Esophagus squamous epithelium (tissue), 5 donors: ENCODE measurements around the gene METAP1. TPM values are rescaled to one million over a fixed set of nuclear protein-coding genes. Genes with fewer than 3 reads are reported as not detected.
A peak's percentile ranks its signal among the peaks of the same experiment; 100 is the strongest.
"Not testable (repeated sequence)": the region's sequence is repeated elsewhere in the genome, so short reads cannot be mapped to it uniquely, and the experiment has no call there.

ENCODE experiments used
- DNase-seq: peaks from one replicate; lab custom pipeline; 2025; lab: John Stamatoyannopoulos, UW
- H3K27ac ChIP-seq, 4 donors: fragments of 200-600 bp; sonication (generic); one replicate each; pipeline ENCODE4 v1.5.1; 2016 to 2019; ENCODE audit warnings: mild to moderate bottlenecking in 1 of 4
- H3K27me3 ChIP-seq, 4 donors: fragments of 200-600 bp; sonication (generic); 1 replicate in 3 of 4; 2 replicates in 1 of 4; pipeline versions ENCODE4 v1.5.1 to v1.6.0; 2017 to 2021; ENCODE audit warnings: antibody characterized with exemption in 1 of 4
- H3K36me3 ChIP-seq, 3 donors: fragments of 200-600 bp; sonication (generic); one replicate each; pipeline ENCODE4 v1.5.1; 2016 to 2019
- H3K4me1 ChIP-seq, 3 donors: fragments of 200-600 bp; sonication (generic); one replicate each; pipeline ENCODE4 v1.5.1; 2017 to 2019
- H3K4me3 ChIP-seq, 4 donors: fragments of 200-600 bp; sonication (generic); 1 replicate in 3 of 4; 2 replicates in 1 of 4; pipeline ENCODE4 v1.5.1; 2016 to 2019; ENCODE audit warnings: mild to moderate bottlenecking in 2 of 4, moderate library complexity in 1 of 4
- H3K9me3 ChIP-seq, 3 donors: fragments of 200-600 bp; sonication (generic); one replicate each; pipeline ENCODE4 v1.5.1; 2016 to 2019
- POLR2A ChIP-seq, 4 donors: fragments of 450-650 bp; IDR thresholded peaks; one replicate each; pipeline ENCODE4 v1.6.1; 2017; ENCODE audit warnings: antibody characterized with exemption in 4 of 4, mild to moderate bottlenecking in 4 of 4, moderate library complexity in 3 of 4
- WGBS, 2 donors: methylation state at CpG; one replicate each; pipeline ENCODE4 v1.1.5; 2018; 5-methylcytosine and 5-hydroxymethylcytosine counted together
- intact Hi-C: fragments of 100-400 bp; cut with DNase I; formaldehyde crosslinking; loops from one replicate; pipeline ENCODE4 v1.15.0; 2022
- total RNA-seq, 4 donors: library from RNA; depleted of rRNA; stranded (reverse); fragments of >200 nt; gene quantifications; one replicate each; pipeline ENCODE4 v1.1.0, GENCODE V29; 2016
- TF ChIP-seq, protein P1 (sequence below), 6 experiments: fragments of 450-650 bp in 4 of 6; fragments of 200-600 bp in 2 of 6; sonication (generic) in 2 of 6; IDR thresholded peaks; one replicate each; pipeline ENCODE4 v1.5.1; 2016 to 2019; ENCODE audit warnings: antibody characterized with exemption in 6 of 6, mild to moderate bottlenecking in 4 of 6, moderate library complexity in 4 of 6
- donor health status: DM: yes; HTN: yes; CAD: no.

Gene METAP1
- total RNA-seq, 4 donors from 2014 or later = 48.5 to 81.6 (median 72.1) TPM

DNA sequence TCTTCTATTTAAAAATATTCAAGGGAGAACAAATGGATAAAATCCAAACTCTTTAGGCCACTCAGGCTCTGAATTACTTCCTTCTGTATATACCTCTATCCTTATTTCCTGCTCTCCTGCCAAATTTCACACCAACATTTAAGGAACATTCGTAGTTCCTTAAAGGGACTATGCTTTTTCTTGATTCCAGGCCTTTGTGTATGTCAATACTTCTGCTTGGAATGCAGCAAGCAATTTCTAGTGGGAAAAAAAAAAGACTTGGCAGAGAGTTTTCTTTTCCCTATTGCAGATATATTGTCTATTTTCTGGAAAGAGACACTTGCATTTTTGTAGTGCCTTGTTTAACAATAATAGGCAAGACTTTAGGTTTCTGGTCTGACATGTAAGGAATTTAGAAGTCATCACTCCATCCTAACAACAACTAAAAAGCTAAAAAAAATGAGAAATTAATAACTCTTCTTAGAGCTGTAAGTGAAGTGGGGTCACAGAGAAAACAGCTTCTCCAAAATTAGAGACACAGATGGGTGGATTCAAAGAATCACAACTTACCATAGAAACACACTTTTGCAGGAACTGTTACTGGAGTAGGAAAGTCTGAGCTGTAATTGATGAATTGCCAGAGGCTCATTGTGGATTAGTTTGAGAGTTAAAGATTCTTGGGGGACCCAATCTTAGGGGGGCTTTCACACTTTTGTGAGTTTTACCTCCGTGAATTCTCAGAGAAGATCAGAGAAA lies 95.1 kb downstream of the METAP1 start:
- peak overlapping the region; percentile 52 to 88 (median 80) for H3K4me3 ChIP-seq
- H3K27ac ChIP-seq = peak overlapping the region; percentile 78 to 98 (median 93)
- no peak for DNase-seq
- H3K36me3 ChIP-seq = peaks cover 0 to 1% (median 0%) of the 10 kb centered on the region in 3 donors
- 33 to 39% methylated on average over 2 of the region's 2 CpGs for WGBS, 2 donors
- H3K9me3 ChIP-seq = no peaks in the 10 kb centered on the region
- TF ChIP-seq, protein P1, sequence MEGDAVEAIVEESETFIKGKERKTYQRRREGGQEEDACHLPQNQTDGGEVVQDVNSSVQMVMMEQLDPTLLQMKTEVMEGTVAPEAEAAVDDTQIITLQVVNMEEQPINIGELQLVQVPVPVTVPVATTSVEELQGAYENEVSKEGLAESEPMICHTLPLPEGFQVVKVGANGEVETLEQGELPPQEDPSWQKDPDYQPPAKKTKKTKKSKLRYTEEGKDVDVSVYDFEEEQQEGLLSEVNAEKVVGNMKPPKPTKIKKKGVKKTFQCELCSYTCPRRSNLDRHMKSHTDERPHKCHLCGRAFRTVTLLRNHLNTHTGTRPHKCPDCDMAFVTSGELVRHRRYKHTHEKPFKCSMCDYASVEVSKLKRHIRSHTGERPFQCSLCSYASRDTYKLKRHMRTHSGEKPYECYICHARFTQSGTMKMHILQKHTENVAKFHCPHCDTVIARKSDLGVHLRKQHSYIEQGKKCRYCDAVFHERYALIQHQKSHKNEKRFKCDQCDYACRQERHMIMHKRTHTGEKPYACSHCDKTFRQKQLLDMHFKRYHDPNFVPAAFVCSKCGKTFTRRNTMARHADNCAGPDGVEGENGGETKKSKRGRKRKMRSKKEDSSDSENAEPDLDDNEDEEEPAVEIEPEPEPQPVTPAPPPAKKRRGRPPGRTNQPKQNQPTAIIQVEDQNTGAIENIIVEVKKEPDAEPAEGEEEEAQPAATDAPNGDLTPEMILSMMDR (IDR thresholded peaks at IDR 0.05) = no peak
- TF ChIP-seq POLR2A (IDR thresholded peaks at IDR 0.05) = no peak
- no peaks in the 10 kb centered on the region for H3K27me3 ChIP-seq
- intact Hi-C loops = no loop called here
- H3K4me1 ChIP-seq = peaks cover 4 to 65% (median 18%) of the 10 kb centered on the region in 3 donors

DNA sequence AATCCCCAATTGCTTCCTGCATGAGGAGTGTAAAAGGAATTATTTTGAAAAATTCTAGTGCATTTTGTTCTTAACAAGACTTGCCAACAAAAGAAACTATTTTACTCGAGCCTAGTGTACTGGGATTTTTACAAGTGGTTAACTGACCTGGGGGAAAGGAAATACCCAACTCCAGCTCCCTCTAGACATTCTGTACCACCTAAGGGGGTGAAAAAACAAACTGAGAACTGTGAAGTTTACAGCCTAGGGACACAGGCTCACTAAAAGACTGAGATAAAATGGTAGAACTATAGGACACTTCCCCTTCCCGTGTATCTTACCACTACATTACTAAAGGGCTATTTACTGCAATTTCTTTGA lies 95.7 kb downstream of the METAP1 start:
- DNase-seq = no peak
- 25 to 32% methylated on average over 2 of the region's 2 CpGs for WGBS, 2 donors
- no peak for TF ChIP-seq POLR2A (IDR thresholded peaks at IDR 0.05)
- TF ChIP-seq, protein P1 (IDR thresholded peaks at IDR 0.05) = no peak
- peak overlapping the region; percentile 52 to 88 (median 80) for H3K4me3 ChIP-seq
- no peaks in the 10 kb centered on the region for H3K27me3 ChIP-seq
- intact Hi-C loops = no loop called here
- H3K36me3 ChIP-seq = no peaks in the 10 kb centered on the region
- H3K27ac ChIP-seq = peak overlapping the region; percentile 78 to 98 (median 93)
- no peaks in the 10 kb centered on the region for H3K9me3 ChIP-seq
- H3K4me1 ChIP-seq = peaks cover 4 to 60% (median 18%) of the 10 kb centered on the region in 3 donors

GRCh38 chr4:99091841-99092240 lies 96.3 kb downstream of the METAP1 start:
- H3K27ac ChIP-seq = peak overlapping the region; percentile 78 to 98 (median 93)
- DNase-seq, H3K36me3 ChIP-seq, intact Hi-C loops, H3K27me3 ChIP-seq, H3K9me3 ChIP-seq: not testable (repeated sequence)
- 26 to 41% methylated on average over 2 of the region's 2 CpGs for WGBS, 2 donors
- H3K4me3 ChIP-seq = peak overlapping the region in 2 of 4 donors; percentile 73 to 86
- peaks cover 4 to 54% (median 18%) of the 10 kb centered on the region in 3 donors for H3K4me1 ChIP-seq

- no peaks in the 10 kb centered on the region for H3K27me3 ChIP-seq
- no peak for DNase-seq
- TF ChIP-seq, protein P1 (IDR thresholded peaks at IDR 0.05) = no peak
- intact Hi-C loops = no loop called here
- no peak overlapping the region for H3K4me3 ChIP-seq
- WGBS, 2 donors = 95 to 100% methylated on average over 2 to 11 of the region's 12 CpGs
- H3K4me1 ChIP-seq = no peaks in the 10 kb centered on the region
- no peaks in the 10 kb centered on the region for H3K9me3 ChIP-seq
- no peak overlapping the region for H3K27ac ChIP-seq
- H3K36me3 ChIP-seq = no peaks in the 10 kb centered on the region
These were observed 103.8 kb downstream of the METAP1 start for GRCh38 chr4:99099311-99099710.

- H3K4me3 ChIP-seq, H3K27ac ChIP-seq, H3K9me3 ChIP-seq, H3K27me3 ChIP-seq, H3K4me1 ChIP-seq, DNase-seq, H3K36me3 ChIP-seq, intact Hi-C loops: not testable (repeated sequence)
- WGBS, 2 donors = 78 to 80% methylated on average over 5 of the region's 5 CpGs
These were observed 104.3 kb downstream of the METAP1 start for GRCh38 chr4:99099814-99100213.

DNA sequence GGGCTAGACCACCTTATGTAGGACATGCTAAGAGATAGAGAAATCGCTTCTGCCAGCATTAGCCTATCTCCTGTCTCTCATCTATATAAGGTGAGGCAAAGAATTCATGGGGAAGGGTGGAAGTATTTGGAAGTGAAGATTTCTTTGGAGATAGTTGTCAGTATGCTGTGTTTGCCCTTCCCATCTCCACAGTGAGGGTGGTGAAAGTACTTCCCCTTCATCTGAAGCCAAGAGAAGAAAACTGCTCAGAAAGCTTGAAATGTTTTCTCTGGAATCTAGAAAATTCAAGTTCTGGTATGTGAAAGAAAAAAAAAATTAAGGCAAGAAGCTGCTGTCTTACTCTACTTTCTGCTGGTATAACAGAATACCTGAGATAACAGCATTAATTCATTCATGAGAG lies 105.4 kb downstream of the METAP1 start:
- Histone ChIP-seq H3K27me3 (no peaks in the 10 kb centered on the region), H3K4me1 (no peaks in the 10 kb centered on the region), H3K4me3 (no peak overlapping the region), H3K27ac (no peak overlapping the region), H3K9me3 (no peaks in the 10 kb centered on the region), H3K36me3 (no peaks in the 10 kb centered on the region)
- DNase-seq = no peak
- no peak for TF ChIP-seq POLR2A (IDR thresholded peaks at IDR 0.05)
- TF ChIP-seq, protein P1 (IDR thresholded peaks at IDR 0.05) = no peak
- intact Hi-C loops = no loop called here
- WGBS, 2 donors = 100% methylated on average over 1 of the region's 1 CpG
